HG02678 (cell line): ENCODE results near the gene PFDN4.
A peak's percentile ranks its signal among the peaks of the same experiment; 100 is the strongest.

Source experiments
- ATAC-seq: cut with Tn5 transposase; IDR thresholded peaks from one replicate; pipeline ENCODE4 v1.9.1; 2021; ENCODE audit warnings: mild to moderate bottlenecking, moderate library complexity; ENCODE audit not compliant: unreplicated experiment

Gene PFDN4

DNA sequence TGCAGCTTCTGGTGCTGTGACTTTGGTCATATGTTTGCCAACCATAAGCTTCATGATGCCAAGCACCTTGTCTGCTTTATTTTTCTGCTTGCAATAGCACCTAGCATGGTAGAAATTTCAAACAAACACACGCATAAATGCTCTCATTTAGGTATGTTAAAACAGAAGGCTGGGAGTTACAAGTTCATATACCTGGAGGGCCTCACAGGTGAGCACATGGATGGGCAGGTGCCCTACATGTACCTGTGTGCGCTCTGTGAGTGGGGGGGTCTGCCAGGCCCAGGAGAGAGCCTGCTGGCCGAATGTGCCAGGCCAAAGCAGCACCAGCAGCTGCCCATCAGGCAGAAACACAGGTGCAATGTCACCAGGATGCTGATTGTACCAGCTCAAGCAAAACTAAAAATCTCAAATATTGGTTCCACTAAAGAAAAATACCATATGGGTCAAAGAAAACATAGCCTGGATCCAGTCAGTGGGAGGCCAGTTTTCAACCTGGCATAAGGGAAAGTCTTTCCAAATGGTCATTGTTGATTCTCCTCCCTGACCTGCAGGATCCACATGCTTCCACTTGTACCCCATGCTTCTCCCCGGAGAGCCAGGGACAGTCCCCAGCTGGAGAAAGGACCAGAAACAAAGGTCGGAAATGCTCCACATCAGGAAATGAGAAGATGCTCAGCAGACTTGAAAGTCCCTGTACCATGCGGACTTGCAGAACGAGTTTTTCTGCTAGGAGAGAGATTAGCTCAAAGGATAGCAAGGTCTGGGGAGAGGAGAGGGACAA lies 7.2 kb upstream of the PFDN4 start:
- ATAC-seq, result no peak

DNA sequence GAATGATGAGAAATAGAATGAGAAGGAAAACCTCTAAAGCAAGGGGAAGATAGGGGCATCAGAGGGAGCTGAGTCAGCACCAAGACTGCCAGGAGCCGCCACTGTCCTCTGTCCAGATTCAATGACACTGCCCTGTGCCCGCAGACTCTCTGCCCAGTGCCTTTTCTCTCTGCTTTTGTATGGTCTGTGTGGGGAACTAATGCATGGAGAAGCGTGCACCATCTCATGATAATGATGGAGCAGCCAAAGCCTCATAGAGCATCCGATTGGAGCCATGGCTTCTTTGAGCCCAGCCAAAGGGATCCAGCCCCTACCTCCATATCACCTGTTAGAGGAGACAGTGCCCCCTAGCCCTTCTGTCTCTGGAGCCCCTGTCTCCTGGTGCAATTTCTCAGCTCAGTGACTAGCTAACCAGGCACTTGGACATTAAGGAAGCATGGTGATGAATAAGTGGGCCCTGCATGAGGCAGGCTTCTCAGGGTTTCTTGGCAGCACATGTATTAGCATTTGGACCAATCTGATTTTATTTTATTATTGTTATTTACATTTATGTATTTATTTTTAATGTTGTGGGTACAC lies 6.5 kb upstream of the PFDN4 start:
- ATAC-seq, result no peak

DNA sequence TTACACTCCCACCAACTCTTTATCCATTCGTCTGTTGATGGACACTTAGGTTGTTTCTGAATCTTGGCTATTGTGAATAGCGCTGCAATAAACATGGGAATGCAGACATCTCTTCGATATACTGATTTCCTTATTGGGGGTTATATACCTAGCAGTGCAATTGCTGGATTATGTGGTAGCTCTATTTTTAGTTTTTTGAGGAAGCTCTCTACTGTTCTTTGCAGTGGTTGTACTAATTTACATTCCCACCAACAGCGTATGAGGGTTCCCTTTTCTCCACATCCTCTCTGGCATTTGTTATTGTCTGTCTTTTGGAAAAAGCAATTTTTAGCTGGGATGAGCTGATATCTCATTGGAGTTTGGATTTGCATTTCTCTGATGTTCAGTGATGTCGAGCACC lies 4.6 kb upstream of the PFDN4 start:
- no peak for ATAC-seq

DNA sequence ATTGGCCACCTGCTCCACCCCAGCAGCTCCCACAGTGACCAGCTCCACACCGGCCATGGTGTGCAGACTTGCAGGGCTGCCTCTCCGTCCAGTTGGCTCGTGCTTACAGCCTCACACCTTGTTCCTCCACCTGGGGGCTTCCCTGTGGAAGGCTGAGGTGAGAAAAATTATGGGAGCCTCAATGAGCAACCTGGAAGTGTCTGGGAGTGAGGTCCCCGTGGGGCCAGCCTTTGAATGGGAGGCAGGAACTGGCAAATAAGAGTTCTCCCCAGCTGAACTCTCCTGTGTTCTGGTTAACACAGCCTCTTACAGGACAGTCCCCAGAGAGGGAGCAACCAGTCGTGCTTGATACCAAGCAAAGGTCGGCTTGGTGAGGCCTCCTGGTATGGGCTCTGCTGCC lies 3.8 kb upstream of the PFDN4 start:
- ATAC-seq, result no peak

DNA sequence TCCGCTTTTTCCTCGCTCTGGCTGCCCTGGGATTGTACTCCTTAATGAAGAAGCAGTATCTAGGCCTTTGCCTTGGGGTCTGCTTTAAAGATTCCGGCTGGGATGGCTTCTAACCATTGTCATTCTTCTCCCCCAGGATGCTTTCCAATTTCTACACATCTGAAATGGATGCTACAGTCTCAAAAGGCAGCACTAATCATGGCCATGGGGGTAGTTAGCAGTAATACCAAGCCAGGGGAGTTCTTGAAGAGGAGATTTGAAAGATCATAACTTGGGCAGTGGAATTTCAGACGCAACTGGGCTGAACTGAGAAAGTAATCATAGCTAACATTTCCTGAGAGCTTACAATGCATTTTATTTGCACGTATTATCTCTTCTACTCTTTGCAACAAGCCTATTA lies 3.4 kb upstream of the PFDN4 start:
- ATAC-seq, result no peak

DNA sequence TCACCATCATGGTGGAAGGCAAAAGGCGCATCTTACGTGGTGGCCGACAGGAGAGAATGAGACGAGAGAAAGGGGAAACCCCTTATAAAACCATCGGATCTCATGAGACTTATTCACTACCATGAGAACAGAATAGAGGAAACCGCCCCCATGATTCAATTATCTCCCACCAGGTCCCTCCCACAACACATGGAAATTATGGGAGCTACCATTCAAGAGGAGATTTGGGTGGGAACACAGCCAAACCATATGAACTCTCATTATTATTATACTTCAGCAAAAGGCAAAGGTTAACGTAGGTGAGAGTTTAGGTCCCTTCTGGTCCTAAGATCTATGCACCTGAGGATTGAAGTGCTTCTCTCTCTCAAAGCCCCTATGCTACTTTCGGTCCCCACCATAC lies 2.4 kb upstream of the PFDN4 start:
- no peak for ATAC-seq

DNA sequence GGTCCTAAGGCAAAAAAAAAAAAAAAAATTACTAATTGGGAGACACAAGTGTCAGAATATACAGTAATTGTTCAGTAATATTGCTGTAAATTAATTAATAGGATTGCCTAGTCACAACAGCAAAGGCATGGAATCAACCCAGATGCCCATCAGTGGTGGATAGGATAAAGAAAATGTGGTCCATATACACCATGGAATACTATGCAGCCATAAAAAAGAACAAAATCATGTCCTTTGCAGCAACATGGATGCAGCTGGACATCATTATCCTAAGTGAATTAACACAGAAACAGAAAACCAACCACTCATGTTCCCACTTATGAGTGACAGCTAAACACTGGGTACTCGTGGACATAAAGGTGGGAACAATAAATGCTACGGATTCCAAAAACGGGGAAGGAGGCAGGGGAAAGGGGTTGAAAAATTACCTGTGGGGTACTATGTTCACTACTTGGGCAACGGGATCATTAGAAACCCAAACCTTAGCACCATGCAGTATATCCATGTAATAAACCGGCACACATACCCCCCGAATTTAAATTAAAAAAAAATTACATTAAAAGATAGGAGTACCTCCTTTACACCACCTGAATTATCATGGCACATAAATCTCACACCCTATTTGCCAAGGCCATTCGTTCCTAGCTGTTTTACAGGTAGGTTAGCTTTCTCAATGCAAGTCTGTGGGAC lies 689 bp upstream of the PFDN4 start:
- ATAC-seq, result no peak

DNA sequence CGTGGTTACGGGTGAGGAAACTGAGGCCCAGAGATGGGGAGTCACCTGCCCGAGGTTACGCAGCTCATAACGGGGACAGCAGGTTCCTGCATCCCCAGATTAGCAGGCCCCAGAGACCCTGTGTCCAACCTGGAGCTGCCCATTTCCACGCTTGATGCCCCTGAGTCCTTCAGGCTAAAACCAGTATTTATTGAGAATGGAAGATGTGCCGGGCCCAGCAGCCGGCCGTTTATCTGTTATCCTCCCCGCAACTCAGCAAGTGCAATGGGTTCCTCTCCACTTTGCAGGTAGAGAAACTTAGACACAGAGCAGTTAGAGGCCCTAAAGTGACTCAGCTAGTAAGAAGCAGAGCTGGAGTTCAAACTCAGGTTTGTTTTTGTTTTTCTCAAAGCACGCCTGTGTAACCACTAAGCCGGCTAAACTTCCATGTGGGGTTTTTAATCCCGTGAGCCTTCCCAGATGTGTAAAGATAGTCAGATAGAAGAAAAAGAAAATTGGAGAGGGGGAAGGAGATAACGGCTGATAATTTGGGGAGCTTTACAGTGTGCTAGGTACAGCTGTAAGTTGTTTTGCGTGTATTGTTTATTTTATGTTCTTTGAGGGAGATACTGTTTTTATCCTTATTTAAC lies 775 bp downstream of the PFDN4 start:
- ATAC-seq, result peak; percentile 7

DNA sequence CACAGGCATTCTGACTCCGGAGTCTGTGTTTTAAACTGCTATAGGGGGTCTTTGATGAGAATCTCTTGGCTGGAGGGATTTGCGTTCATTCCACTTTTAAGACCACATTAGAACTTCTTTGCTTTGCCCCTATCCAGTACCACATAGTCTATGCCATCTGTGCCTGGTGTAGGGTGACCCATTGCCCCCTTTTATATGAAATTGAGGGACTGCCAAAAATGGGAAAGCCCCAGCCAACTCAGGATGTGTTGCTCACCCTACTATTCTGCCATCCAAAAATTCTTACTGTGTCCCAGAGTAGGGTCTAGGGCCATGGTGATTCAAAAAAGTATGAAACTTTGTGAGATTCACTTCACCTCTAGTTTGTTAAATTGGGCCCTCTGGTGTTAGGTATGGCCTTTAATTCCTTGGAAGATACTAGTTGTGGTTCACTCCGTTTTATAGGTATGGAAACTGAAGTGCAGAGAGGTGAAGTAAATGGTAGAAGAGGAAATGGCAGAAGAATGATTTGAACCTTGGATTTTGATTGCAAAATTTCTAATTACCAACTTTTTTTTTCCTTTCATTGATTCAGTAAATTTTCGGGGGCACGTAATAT lies 1.4 kb downstream of the PFDN4 start:
- no peak for ATAC-seq

DNA sequence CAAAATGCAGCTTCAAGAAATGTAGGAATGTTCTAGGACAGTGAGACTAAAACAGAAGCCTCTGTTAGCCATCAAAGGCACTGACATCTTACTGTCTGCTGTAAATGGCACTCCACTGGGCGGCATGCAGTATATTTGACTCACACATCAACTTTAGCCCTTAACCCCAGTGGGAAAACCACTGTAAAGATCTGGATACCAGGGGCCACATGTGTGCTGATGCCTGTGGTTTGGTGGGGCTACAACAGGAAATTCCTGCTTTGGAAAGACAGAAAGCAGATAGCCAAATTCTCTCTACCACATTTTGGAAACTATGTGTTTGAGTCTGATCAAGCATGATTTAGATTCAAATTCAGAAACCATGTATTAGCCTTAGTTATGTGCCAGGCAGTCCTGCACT lies 4.3 kb downstream of the PFDN4 start:
- no peak for ATAC-seq

DNA sequence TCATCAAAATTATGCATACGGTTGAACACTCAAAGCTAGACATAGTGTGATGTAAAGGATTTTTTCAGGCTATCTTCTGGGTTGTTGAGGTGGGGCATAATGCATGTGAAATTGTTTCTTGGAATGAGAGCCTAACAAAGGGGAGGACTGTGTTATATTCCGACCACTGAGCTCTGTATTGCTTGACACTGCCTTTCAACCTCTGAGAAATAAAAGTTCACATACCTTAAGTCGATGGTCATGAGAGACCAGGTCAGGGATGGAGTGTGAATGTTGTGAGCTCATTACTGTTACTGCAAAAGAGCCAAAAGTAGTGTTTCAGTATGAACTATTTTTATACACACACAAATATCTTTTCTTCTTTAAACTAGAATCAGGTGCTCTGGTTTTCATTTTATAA lies 5.0 kb downstream of the PFDN4 start:
- no peak for ATAC-seq

DNA sequence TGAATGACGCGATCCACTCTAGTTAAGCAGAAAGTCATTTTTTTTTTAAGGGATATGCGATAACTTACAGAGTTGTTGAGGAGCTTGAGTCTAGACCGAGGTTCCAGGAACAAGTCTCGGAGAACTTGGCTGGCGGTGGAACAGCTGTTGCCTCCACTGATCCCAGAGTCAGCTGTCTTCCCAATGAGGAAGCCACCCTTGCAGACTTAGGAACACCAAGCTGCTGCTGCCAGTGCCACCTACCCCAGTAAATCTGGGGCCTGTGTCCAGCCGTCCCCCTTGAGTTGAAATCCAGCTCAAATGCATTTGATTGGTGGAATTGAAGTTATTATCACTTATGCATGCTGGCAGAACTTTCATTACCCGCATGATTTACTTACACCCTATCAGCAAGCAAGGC lies 6.7 kb downstream of the PFDN4 start:
- no peak for ATAC-seq

DNA sequence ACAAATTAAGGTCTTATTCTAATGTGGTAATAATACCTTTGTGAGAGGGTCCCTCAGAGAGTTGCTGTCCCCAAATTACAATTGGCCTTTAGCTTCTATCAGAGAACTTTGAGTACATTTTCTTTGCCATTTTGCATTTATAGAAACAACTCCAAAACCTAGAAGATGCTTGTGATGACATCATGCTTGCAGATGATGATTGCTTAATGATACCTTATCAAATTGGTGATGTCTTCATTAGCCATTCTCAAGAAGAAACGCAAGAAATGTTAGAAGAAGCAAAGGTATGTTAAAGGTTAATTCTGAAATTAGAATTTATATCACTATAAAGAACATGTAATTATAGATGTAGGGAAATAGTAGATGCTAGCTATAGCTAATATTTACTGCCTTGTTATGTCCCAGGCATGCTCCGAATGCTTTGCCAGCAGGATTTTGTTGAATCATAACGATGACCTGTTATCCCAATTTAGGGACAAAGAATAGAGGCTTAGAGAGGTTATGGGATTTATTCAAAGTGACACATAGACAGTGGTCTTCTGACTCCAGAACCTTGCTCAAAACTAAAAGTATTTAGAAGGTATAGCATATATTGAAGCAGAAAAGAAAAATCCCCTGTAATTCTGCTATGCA lies 7.4 kb downstream of the PFDN4 start:
- ATAC-seq, result no peak

DNA sequence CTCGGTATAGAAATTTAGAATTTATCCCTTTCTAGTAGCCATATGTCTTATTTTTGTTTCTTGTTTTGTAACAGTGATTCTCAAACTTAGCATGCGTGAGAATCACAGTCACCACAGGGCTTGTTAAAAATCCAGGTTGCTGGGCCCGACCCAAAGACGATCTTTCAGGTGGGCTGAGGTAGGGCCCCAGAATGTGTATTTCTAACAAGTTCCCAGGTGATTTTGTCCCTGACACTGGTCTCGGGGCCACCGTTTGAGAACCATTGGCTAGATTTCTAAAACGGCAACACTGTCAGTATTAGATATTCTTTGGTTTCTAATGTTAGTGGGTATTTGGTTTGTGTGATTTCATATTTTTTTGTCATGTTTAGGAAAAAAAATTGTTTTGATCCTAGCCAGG lies 9.9 kb downstream of the PFDN4 start:
- no peak for ATAC-seq

DNA sequence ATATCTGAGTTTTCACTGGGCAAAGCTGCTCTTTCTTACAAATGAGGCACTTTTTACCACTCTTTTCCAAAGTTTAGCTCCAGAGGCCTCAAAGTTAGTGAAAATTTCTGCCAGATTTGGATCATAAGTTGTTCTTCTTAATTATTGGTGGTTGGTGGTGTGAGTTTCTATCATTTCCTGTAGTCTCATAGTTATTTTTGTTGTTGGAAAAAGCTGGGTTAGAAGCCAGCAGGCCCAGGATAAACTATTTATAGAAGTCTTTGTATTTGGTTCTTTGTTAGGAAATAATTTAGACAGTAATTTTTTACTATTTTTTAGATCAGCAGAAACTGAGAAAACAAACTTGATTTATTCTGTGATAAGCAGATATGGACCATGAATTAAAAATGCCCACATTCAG lies 10.6 kb downstream of the PFDN4 start:
- ATAC-seq, result no peak

DNA sequence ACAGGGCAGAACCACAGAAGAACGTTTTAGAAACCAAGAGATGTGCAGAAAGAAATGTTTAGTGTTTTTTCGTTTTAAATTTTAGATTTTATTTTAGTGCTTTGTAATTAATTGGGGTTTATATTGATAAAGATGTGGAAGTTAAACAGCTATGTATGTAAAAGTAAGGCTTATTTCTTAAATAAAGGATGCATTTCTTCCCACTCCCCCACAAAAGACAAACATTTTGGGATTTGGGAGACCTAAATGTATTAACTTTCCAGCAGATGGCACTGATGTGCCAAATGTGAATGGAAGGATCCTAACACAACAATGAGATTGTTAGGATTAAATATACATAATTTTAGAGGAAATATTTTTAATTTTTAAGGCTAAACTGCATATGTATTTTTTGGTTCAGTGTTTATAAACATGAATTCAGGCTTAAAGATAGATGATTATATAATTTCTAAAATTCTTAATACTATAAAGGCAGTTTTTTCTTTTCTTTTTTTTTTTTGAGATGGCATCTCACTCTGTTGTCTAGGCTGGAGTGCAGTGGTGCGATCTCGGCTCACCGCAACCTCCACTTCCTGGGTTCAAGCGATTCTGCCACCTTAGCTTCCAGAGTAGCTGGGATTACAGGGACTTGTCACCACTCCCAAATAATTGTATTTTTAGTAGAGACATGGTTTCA lies 12.0 kb downstream of the PFDN4 start:
- ATAC-seq, result no peak

DNA sequence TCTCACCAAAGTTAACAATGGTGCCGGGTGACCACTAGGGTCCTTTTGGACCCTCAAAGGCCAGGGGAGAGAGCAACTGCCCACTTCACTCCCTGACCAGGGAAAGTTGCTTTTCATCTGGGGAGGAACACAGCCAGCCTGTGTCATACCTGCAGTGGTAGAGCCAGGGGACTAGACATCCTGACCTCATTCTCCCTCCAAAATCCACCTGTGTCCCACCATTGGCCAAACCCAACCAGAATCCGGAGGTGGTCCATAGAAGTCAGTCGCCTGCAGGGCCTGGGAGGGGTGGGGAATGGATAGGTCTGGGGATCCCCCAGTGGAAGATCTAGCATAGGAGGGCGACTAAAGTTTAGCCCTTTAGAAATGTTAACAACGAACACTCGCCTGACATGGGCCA lies 12.8 kb downstream of the PFDN4 start:
- ATAC-seq, result no peak

DNA sequence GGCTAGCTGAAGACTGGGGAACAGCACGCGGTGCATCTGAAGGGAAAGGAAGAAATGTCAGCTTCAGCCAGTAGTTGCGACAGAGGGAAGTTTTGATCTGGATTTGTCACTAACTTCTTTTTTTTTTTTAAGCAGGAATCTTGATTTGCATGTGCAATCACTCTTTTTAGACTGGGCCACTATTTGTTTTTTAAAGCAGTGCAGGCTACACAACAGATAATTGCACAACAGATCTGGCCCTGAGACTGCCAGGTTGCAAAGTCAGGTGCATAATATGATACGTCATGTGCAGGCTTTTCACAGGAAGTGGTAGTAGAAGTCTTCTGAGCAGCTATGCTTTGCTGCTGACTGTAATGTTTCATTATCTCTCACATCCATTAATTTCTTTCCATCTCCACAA lies 13.5 kb downstream of the PFDN4 start:
- no peak for ATAC-seq

DNA sequence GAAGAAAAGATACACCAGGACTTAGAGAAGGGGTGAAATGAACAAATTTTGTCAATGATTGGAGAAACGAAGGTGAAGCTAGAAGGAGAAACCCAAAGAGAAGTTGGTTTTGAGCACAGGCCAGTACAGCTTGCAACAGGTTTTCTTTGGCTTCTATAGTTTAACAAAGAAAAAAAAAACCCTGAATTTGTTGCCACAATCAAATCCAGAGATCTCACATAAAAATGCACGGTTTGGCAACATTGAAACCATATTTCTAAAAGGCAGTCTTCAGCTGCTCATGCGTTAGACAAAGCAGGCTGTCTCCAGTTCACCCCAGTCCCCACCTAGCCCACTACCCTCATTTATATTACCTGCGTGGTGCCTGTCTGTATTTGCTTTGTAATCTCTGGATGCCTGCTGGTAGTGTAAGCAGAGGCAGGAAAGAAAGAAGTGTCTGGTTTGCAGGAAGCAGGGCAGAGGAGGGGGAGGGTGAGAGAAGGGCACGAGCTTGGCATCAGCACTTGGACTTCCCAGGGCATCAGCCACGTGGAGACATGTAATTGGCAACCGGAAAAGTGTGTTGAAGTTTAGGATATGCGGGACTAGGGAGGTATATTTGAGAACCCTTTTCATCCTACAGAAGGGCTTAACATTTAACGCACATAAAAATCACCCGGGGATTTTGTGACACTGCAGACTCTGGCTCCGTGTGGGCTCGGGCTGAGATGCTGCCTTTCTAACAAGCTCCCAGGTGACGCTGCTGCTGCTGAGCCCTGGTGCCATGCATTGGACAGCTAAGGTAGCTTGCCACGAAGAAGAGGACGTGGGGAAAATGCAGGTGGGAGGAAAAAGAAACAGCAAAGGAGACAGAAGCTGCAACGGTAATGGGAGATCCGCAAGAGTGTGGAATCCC lies 14.4 kb downstream of the PFDN4 start:
- no peak for ATAC-seq
